Fibroblast of lung (primary cell): ENCODE results near the gene NOS1AP.

Experiments
- EZH2 ChIP-seq: IDR thresholded peaks from 2 replicates; pipeline ENCODE4 v1.5.1; 2012; ENCODE audit warnings: low read length, control low read depth, mild to moderate bottlenecking; ENCODE audit errors: missing control alignments
- TF ChIP-seq, protein P1 (sequence below), 2 donors: IDR thresholded peaks in 1 of 2; conservative IDR thresholded peaks in 1 of 2; 1 replicate in 1 of 2; 2 replicates in 1 of 2; pipeline ENCODE4 v1.5.1; 2011 to 2012; ENCODE audit warnings: low read length in 2 of 2, control low read depth in 1 of 2, inconsistent platforms in 1 of 2, low read depth in 1 of 2, mild to moderate bottlenecking in 1 of 2

GRCh38 chr1:162089748-162090147 is 20.3 kb downstream of the NOS1AP start:
- TF ChIP-seq, protein P1, sequence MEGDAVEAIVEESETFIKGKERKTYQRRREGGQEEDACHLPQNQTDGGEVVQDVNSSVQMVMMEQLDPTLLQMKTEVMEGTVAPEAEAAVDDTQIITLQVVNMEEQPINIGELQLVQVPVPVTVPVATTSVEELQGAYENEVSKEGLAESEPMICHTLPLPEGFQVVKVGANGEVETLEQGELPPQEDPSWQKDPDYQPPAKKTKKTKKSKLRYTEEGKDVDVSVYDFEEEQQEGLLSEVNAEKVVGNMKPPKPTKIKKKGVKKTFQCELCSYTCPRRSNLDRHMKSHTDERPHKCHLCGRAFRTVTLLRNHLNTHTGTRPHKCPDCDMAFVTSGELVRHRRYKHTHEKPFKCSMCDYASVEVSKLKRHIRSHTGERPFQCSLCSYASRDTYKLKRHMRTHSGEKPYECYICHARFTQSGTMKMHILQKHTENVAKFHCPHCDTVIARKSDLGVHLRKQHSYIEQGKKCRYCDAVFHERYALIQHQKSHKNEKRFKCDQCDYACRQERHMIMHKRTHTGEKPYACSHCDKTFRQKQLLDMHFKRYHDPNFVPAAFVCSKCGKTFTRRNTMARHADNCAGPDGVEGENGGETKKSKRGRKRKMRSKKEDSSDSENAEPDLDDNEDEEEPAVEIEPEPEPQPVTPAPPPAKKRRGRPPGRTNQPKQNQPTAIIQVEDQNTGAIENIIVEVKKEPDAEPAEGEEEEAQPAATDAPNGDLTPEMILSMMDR (conservative IDR thresholded peaks at IDR 0.05 in 1 of 2, IDR thresholded peaks at IDR 0.05 in 1 of 2; ENCODE audit: low read depth in 1 of 2, low read length in 2 of 2): no peak
- TF ChIP-seq EZH2: no peak
